ENCODE results near the gene SLC12A3.
"Not testable (repeated sequence)": the region's sequence is repeated elsewhere in the genome, so short reads cannot be mapped to it uniquely, and the experiment has no call there.

SLC12A3 gene

GRCh38 chr16:56883586-56883985 is 18.6 kb downstream of the SLC12A3 start:
- Histone ChIP-seq H3K4me1 (ENCODE audit: low read depth, poor library complexity, severe bottlenecking) (no peaks in the 10 kb centered on the region), H3K27ac (no peak overlapping the region), H3K27me3 (ENCODE audit: insufficient read depth, low read depth) (no peaks in the 10 kb centered on the region), H3K4me2 (no peak overlapping the region), H3K36me3 (ENCODE audit: insufficient read depth) (no peaks in the 10 kb centered on the region), H3K79me2 (ENCODE audit: insufficient read depth, low read depth) (no peaks in the 10 kb centered on the region), H3K9ac (no peak overlapping the region), H2AFZ (ENCODE audit: low read depth) (no peak overlapping the region), H3K4me3 (IDR thresholded peaks at IDR 0.05; ENCODE audit: insufficient read depth, low read depth, low read length) (no peak overlapping the region), H4K20me1 (ENCODE audit: insufficient read depth) (no peaks in the 10 kb centered on the region)
- no peak for TF ChIP-seq CTCF (conservative IDR thresholded peaks at IDR 0.05; ENCODE audit: low read depth, low read length)

- H3K4me1 ChIP-seq (ENCODE audit: low read depth, poor library complexity, severe bottlenecking), result no peaks in the 10 kb centered on the region
- no peak overlapping the region for H3K4me2 ChIP-seq
- no peak for TF ChIP-seq CTCF (conservative IDR thresholded peaks at IDR 0.05; ENCODE audit: low read depth, low read length)
- no peaks in the 10 kb centered on the region for H3K27me3 ChIP-seq (ENCODE audit: insufficient read depth, low read depth)
- H2AFZ ChIP-seq (ENCODE audit: low read depth), result no peak overlapping the region
- no peak overlapping the region for H3K27ac ChIP-seq
- H4K20me1 ChIP-seq (ENCODE audit: insufficient read depth), result no peaks in the 10 kb centered on the region
- H3K36me3 ChIP-seq (ENCODE audit: insufficient read depth), result no peaks in the 10 kb centered on the region
- no peak overlapping the region for H3K4me3 ChIP-seq (IDR thresholded peaks at IDR 0.05; ENCODE audit: insufficient read depth, low read depth, low read length)
- no peak overlapping the region for H3K9ac ChIP-seq
- no peaks in the 10 kb centered on the region for H3K79me2 ChIP-seq (ENCODE audit: insufficient read depth, low read depth)
Measured at GRCh38 chr16:56884026-56884582, 19.1 kb downstream of the SLC12A3 start.

DNA sequence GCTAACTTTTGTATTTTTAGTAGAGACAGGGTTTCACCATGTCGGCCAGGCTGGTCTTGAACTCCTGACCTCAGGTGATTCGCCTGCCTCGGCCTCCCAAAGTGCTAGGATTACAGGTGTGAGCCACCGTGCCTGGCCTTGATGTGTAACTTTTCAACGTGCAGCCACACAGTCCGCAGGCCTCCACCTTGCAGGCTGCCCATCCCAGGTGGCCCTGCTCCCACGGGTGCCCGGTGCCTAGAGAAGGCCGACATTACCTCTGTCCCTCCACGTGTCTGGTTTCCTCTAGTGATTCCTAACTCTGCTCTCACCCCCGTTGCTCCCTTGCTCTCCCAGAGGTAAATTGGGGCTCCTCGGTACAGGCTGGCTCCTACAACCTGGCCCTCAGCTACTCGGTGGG is 19.9 kb downstream of the SLC12A3 start:
- not testable (repeated sequence) for H3K27ac ChIP-seq; H3K27me3 ChIP-seq (ENCODE audit: insufficient read depth, low read depth); H4K20me1 ChIP-seq (ENCODE audit: insufficient read depth); H3K79me2 ChIP-seq (ENCODE audit: insufficient read depth, low read depth); H3K9ac ChIP-seq; H2AFZ ChIP-seq (ENCODE audit: low read depth); H3K36me3 ChIP-seq (ENCODE audit: insufficient read depth); H3K4me2 ChIP-seq; H3K4me3 ChIP-seq (IDR thresholded peaks at IDR 0.05; ENCODE audit: insufficient read depth, low read depth, low read length); H3K4me1 ChIP-seq (ENCODE audit: low read depth, poor library complexity, severe bottlenecking)

- H3K27me3 ChIP-seq (ENCODE audit: insufficient read depth, low read depth), result no peaks in the 10 kb centered on the region
- H2AFZ ChIP-seq (ENCODE audit: low read depth), result no peak overlapping the region
- no peak overlapping the region for H3K4me3 ChIP-seq (IDR thresholded peaks at IDR 0.05; ENCODE audit: insufficient read depth, low read depth, low read length)
- no peak overlapping the region for H3K4me2 ChIP-seq
- TF ChIP-seq CTCF (conservative IDR thresholded peaks at IDR 0.05; ENCODE audit: low read depth, low read length), result no peak
- no peak overlapping the region for H3K9ac ChIP-seq
- no peaks in the 10 kb centered on the region for H3K36me3 ChIP-seq (ENCODE audit: insufficient read depth)
- H3K79me2 ChIP-seq (ENCODE audit: insufficient read depth, low read depth), result no peaks in the 10 kb centered on the region
- no peaks in the 10 kb centered on the region for H3K4me1 ChIP-seq (ENCODE audit: low read depth, poor library complexity, severe bottlenecking)
- H4K20me1 ChIP-seq (ENCODE audit: insufficient read depth), result no peaks in the 10 kb centered on the region
- no peak overlapping the region for H3K27ac ChIP-seq
Measured at GRCh38 chr16:56885446-56886162, 20.6 kb downstream of the SLC12A3 start.

- no peaks in the 10 kb centered on the region for H3K36me3 ChIP-seq (ENCODE audit: insufficient read depth)
- H3K79me2 ChIP-seq (ENCODE audit: insufficient read depth, low read depth), result no peaks in the 10 kb centered on the region
- H3K27me3 ChIP-seq (ENCODE audit: insufficient read depth, low read depth), result no peaks in the 10 kb centered on the region
- no peak for TF ChIP-seq CTCF (conservative IDR thresholded peaks at IDR 0.05; ENCODE audit: low read depth, low read length)
- H3K4me3 ChIP-seq (IDR thresholded peaks at IDR 0.05; ENCODE audit: insufficient read depth, low read depth, low read length), result no peak overlapping the region
- no peak overlapping the region for H2AFZ ChIP-seq (ENCODE audit: low read depth)
- H3K27ac ChIP-seq, result no peak overlapping the region
- no peaks in the 10 kb centered on the region for H3K4me1 ChIP-seq (ENCODE audit: low read depth, poor library complexity, severe bottlenecking)
- H3K9ac ChIP-seq, result no peak overlapping the region
- H4K20me1 ChIP-seq (ENCODE audit: insufficient read depth), result no peaks in the 10 kb centered on the region
- no peak overlapping the region for H3K4me2 ChIP-seq
Measured at GRCh38 chr16:56886296-56886695, 21.3 kb downstream of the SLC12A3 start.
